ENCODE measurements around the gene GLB1L.
A peak's percentile ranks its signal among the peaks of the same experiment; 100 is the strongest.
"Not testable (repeated sequence)": the region's sequence is repeated elsewhere in the genome, so short reads cannot be mapped to it uniquely, and the experiment has no call there.

GLB1L gene

DNA sequence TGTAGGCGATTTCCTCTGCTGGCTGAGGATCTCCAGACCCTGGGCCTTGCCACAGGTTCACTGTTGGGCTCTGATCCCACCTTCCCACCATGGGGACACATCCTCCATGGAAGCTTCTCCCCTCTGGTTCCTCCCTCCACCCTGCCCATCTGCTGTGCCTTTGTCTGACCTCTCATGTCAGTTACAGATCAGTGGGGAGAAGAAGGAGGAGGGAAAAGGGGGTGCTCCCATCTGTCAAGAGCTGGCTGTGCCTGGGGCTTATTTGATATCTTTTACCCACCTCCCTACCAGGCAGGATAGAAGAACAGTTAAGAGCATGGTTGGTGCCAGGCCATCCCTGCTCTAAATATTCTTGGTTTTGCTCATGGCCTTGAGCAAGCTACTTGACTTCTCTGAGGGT lies 21.6 kb upstream of the GLB1L start:
- H3K4me3 ChIP-seq (replicated peaks; ENCODE audit: low read depth, low read length), result no peak overlapping the region
- DNase-seq (ENCODE audit: low read depth), result no peak
- TF ChIP-seq CTCF (IDR thresholded peaks at IDR 0.05; ENCODE audit: low read length, missing control alignments), result no peak

DNA sequence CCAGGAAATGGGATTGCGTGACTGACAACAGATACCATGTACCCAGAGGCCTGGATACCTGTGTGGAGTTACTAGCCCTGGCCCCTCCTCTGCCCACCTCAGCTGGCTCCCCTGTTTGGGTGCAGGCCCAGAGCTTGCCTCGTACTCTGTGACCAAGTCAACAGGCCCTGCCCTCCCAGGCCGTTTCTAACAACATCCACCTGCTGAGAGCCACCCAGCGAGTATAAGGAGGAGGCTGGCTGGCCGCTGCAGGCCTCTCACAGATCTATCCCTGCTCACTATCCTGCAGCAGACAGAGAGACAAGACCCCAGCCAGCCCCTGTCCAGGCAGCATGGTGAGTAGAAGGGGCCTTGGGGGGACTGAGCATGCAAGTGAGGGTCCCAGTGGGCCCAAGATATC lies 21.0 kb upstream of the GLB1L start:
- no peak for TF ChIP-seq CTCF (IDR thresholded peaks at IDR 0.05; ENCODE audit: low read length, missing control alignments)
- DNase-seq (ENCODE audit: low read depth), result no peak
- H3K4me3 ChIP-seq (replicated peaks; ENCODE audit: low read depth, low read length), result no peak overlapping the region

GRCh38 chr2:219261024-219261855 lies 16.0 kb upstream of the GLB1L start:
- H3K4me3 ChIP-seq (replicated peaks; ENCODE audit: low read depth, low read length), result no peak overlapping the region
- no peak for TF ChIP-seq CTCF (IDR thresholded peaks at IDR 0.05; ENCODE audit: low read length, missing control alignments)

DNA sequence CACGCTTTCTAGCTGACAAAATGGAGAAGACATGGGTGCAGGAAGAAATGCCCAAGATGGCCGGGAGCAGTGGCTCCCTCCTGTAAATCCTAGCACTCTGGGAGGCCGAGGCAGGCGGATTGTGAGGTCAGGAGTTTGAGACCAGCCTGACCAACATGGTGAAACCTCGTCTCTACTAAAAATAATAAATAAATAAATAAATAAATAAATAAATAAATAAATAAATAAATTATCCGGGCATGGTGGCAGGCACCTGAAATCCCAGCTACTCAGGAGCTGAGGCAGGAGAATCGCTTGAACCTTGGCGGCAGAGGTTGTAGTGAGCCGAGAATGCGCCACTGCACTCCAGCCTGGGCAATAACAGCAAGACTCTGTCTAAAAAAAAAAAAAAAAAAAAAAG lies 13.7 kb upstream of the GLB1L start:
- H3K4me3 ChIP-seq (replicated peaks; ENCODE audit: low read depth, low read length), result not testable (repeated sequence)

More at GRCh38 chr2:219261024-219261855, 16.0 kb upstream of the GLB1L start:
- DNase-seq (ENCODE audit: low read depth), result no peak

DNA sequence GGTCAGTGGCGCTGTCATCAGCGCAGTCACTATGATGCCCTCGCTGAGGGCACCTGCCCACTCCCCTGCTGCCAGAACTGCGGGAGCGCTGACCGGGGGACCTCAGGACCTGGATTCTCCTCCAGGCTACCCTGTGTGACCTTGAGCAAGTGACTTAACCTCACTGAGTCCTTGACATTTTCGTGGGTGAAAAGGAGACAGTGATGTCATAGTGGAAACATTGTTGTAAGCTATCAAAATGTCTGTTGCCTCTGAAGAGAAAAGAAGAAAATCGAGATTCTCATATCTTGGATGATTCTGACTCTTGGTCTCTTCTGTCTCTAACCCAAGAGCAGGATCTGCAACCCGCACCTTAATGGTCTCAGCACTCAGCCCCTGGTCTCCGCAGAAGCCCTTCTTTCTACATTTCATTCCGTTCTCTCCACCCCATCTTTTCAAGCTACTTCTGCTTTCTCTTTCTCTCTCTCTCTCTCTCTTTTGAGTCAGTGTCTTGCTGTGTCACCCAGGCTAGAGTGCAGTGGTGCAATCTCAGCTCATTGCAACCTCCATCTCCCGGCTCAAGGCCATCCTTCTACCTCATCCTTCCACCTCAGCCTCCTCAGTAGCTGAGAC lies 9.5 kb upstream of the GLB1L start:
- no peak for DNase-seq (ENCODE audit: low read depth)
- H3K4me3 ChIP-seq (replicated peaks; ENCODE audit: low read depth, low read length), result peak overlapping the region; percentile 65
- no peak for TF ChIP-seq CTCF (IDR thresholded peaks at IDR 0.05; ENCODE audit: low read length, missing control alignments)

More for the DNA sequence above, 13.7 kb upstream of the GLB1L start:
- DNase-seq (ENCODE audit: low read depth), result not testable (repeated sequence)

- no peak for TF ChIP-seq CTCF (IDR thresholded peaks at IDR 0.05; ENCODE audit: low read length, missing control alignments)
- peak; percentile 53 for DNase-seq (ENCODE audit: low read depth)
- peak within 1 kb of the TSS; percentile 65 for H3K4me3 ChIP-seq (replicated peaks; ENCODE audit: low read depth, low read length)
These were observed 8.7 kb upstream of the GLB1L start, which contains the start of gene TUBA4A for GRCh38 chr2:219253753-219254589. TUBA4A (minus strand) TSS chr2:219253918; CDS start chr2:219253858, 60 bp downstream.
